Lower leg skin (tissue), 3 donors: ENCODE data around the gene ADGRV1.

ENCODE experiments used
- CTCF ChIP-seq, 3 donors: fragments of 450-650 bp; IDR thresholded peaks; one replicate each; pipeline ENCODE4 v1.5.1; 2016; ENCODE audit warnings: antibody characterized with exemption in 3 of 3, mild to moderate bottlenecking in 3 of 3, moderate library complexity in 2 of 3
- POLR2A ChIP-seq, 2 donors: fragments of 450-650 bp; IDR thresholded peaks; one replicate each; pipeline ENCODE4 v1.6.1; 2016 to 2017; ENCODE audit warnings: antibody characterized with exemption in 2 of 2, mild to moderate bottlenecking in 1 of 2, moderate library complexity in 1 of 2

GRCh38 chr5:90957906-90958305 is 399.3 kb downstream of the ADGRV1 start:
- TF ChIP-seq POLR2A (IDR thresholded peaks at IDR 0.05): no peak
- no peak for TF ChIP-seq CTCF (IDR thresholded peaks at IDR 0.05)
